Measurements from ENCODE around the gene DHX16.

DNA sequence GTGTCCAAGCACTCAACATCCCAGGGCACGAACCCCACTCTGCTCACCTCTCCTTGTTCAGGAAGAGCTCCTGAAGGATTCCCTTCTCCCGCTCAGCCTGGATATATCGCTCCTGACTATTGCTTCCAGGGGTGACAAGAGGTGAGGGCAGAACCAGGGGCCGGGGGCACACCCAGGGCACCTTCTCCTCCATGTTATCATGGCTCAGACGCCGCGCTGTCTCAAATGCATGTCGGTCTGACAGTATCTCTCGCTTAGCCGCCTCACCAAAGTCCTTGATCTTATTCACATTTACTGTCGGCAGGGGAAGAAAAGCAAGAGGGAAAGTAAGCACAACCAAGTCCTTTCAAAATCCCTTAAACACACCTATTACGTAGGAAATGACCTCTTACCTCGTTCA, 68.8 kb downstream of the DHX16 start:
- TF ChIP-seq, protein P1, sequence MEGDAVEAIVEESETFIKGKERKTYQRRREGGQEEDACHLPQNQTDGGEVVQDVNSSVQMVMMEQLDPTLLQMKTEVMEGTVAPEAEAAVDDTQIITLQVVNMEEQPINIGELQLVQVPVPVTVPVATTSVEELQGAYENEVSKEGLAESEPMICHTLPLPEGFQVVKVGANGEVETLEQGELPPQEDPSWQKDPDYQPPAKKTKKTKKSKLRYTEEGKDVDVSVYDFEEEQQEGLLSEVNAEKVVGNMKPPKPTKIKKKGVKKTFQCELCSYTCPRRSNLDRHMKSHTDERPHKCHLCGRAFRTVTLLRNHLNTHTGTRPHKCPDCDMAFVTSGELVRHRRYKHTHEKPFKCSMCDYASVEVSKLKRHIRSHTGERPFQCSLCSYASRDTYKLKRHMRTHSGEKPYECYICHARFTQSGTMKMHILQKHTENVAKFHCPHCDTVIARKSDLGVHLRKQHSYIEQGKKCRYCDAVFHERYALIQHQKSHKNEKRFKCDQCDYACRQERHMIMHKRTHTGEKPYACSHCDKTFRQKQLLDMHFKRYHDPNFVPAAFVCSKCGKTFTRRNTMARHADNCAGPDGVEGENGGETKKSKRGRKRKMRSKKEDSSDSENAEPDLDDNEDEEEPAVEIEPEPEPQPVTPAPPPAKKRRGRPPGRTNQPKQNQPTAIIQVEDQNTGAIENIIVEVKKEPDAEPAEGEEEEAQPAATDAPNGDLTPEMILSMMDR (IDR thresholded peaks at IDR 0.05) = no peak
- TF ChIP-seq POLR2A (IDR thresholded peaks at IDR 0.05) = no peak

Data from uterus (tissue), 2 donors.